Myocyte (in vitro differentiated cells): ENCODE results near the gene COL4A2. TPM values are rescaled to one million over a fixed set of nuclear protein-coding genes. Genes with fewer than 3 reads are reported as not detected.
"Not testable (repeated sequence)": the region's sequence is repeated elsewhere in the genome, so short reads cannot be mapped to it uniquely, and the experiment has no call there.

ENCODE experiments used
- DNase-seq: peaks from one replicate; pipeline ENCODE4 v3.0.0-alpha.2; 2012; ENCODE audit warnings: low read depth
- total RNA-seq: library from RNA; depleted of rRNA; stranded (reverse); fragments of >200 nt; gene quantifications from 2 replicates; pipeline ENCODE4 v1.2.3, GENCODE V29; 2014

COL4A2 gene
- total RNA-seq, 1 donor from 2014 or later: 71.7 TPM

- DNase-seq: peak; percentile 77
Observed at GRCh38 chr13:110524541-110525257, 217.6 kb downstream of the COL4A2 start.

GRCh38 chr13:110525328-110526319 is 218.5 kb downstream of the COL4A2 start:
- DNase-seq: peak; percentile 80

GRCh38 chr13:110528371-110528770 is 221.3 kb downstream of the COL4A2 start:
- DNase-seq: no peak

- no peak for DNase-seq
Observed at GRCh38 chr13:110528911-110529310, 221.8 kb downstream of the COL4A2 start.

- DNase-seq: no peak
Observed at GRCh38 chr13:110529522-110530311, 222.6 kb downstream of the COL4A2 start.

- DNase-seq: no peak
Observed at GRCh38 chr13:110531100-110531499, 224.0 kb downstream of the COL4A2 start.

GRCh38 chr13:110531671-110532083 is 224.6 kb downstream of the COL4A2 start:
- no peak for DNase-seq

- DNase-seq: not testable (repeated sequence)
Observed at GRCh38 chr13:110532258-110532657, 225.2 kb downstream of the COL4A2 start.

GRCh38 chr13:110533771-110534670 is 226.9 kb downstream of the COL4A2 start:
- DNase-seq: no peak

GRCh38 chr13:110535526-110535925 is 228.4 kb downstream of the COL4A2 start:
- DNase-seq: no peak

GRCh38 chr13:110536006-110536693 is 229.1 kb downstream of the COL4A2 start:
- no peak for DNase-seq

- peak; percentile 64 for DNase-seq
Observed at GRCh38 chr13:110538632-110539031, 231.5 kb downstream of the COL4A2 start.

GRCh38 chr13:110539894-110540293 is 232.8 kb downstream of the COL4A2 start:
- DNase-seq: no peak

- no peak for DNase-seq
Observed at GRCh38 chr13:110540871-110541525, 233.9 kb downstream of the COL4A2 start.

- DNase-seq: no peak
Observed at GRCh38 chr13:110541526-110541920, 234.4 kb downstream of the COL4A2 start.

GRCh38 chr13:110542169-110542796 is 235.2 kb downstream of the COL4A2 start:
- no peak for DNase-seq

GRCh38 chr13:110546378-110546777 is 239.3 kb downstream of the COL4A2 start:
- no peak for DNase-seq

- DNase-seq: peak; percentile 95
Observed at GRCh38 chr13:110546926-110547325, 239.8 kb downstream of the COL4A2 start.
